MCF 10A (cell line): ENCODE measurements around the gene CD300LB. TPM values are rescaled to one million over a fixed set of nuclear protein-coding genes. Genes with fewer than 3 reads are reported as not detected.

Source experiments
- BruUV-seq: library from RNA; stranded (reverse); fragments of 400-500 nt; replicated peaks from 2 replicates; lab custom pipeline; 2021; lab: Mats Ljungman, UMichigan
- CTCF ChIA-PET: fragments of 300-600 bp; sonication (Branson Sonifier 250); formaldehyde crosslinking; extraction: SDS; loops from one replicate; lab custom pipeline; 2021; ENCODE audit warnings: antibody characterized with exemption, inconsistent platforms; lab: Yijun Ruan, JAX
- POLR2A ChIA-PET: fragments of 300-600, 350-650 bp; sonication (Branson Sonifier 250); formaldehyde crosslinking; extraction: SDS; loops from one replicate; lab custom pipeline; 2020; ENCODE audit warnings: antibody characterized with exemption, inconsistent platforms; lab: Yijun Ruan, JAX
- DNase-seq: peaks from one replicate; pipeline ENCODE4 v3.0.0-alpha.2; 2018; ENCODE audit not compliant: unreplicated experiment
- H3K27ac Mint-ChIP-seq: one replicate; pipeline ENCODE4 v1.8.0; 2022; ENCODE audit warnings: mild to moderate bottlenecking, low read depth, mixed read lengths; ENCODE audit not compliant: unreplicated experiment
- H3K27me3 Mint-ChIP-seq: one replicate; pipeline ENCODE4 v1.8.0; 2022; ENCODE audit warnings: mixed read lengths; ENCODE audit not compliant: insufficient read depth, unreplicated experiment
- H3K36me3 Mint-ChIP-seq: one replicate; pipeline ENCODE4 v1.8.0; 2022; ENCODE audit warnings: mild to moderate bottlenecking, moderate library complexity, mixed read lengths; ENCODE audit not compliant: insufficient read depth, unreplicated experiment
- H3K4me1 Mint-ChIP-seq: one replicate; pipeline ENCODE4 v1.8.0; 2022; ENCODE audit warnings: mixed read lengths; ENCODE audit not compliant: insufficient read depth, unreplicated experiment
- H3K4me3 Mint-ChIP-seq: one replicate; pipeline ENCODE4 v1.8.0; 2022; ENCODE audit warnings: mild to moderate bottlenecking, moderate library complexity, mixed read lengths; ENCODE audit not compliant: unreplicated experiment
- H3K9me3 Mint-ChIP-seq: one replicate; pipeline ENCODE4 v1.8.0; 2022; ENCODE audit warnings: mixed read lengths; ENCODE audit not compliant: unreplicated experiment
- CTCF ChIP-seq: fragments of 200-600 bp; IDR thresholded peaks from one replicate; pipeline ENCODE4 v1.8.0; 2022; ENCODE audit warnings: antibody characterized with exemption, mild to moderate bottlenecking; ENCODE audit not compliant: unreplicated experiment
- intact Hi-C: fragments of 100-400 bp; cut with micrococcal nuclease; formaldehyde crosslinking; loops from 2 replicates; pipeline ENCODE4 v1.14.1; 2022
- total RNA-seq: library from RNA; stranded (reverse); gene quantifications from 2 replicates; pipeline ENCODE4 v1.2.3, GENCODE V29; 2022

CD300LB gene
- total RNA-seq, 1 experiment from 2014 or later: not detected

- H3K4me1 Mint-ChIP-seq: peaks cover 33% of the 10 kb centered on the region
- no peak overlapping the region for H3K4me3 Mint-ChIP-seq
- no peaks in the 10 kb centered on the region for H3K27me3 Mint-ChIP-seq
- H3K9me3 Mint-ChIP-seq: peaks cover 9% of the 10 kb centered on the region
- intact Hi-C loops: loop anchor here (1.0 to 10.0 kb wide), 3 partner anchors 36 to 299 kb away; no protein-coding TSS in a partner anchor
- POLR2A ChIA-PET: interaction anchor here (1.1 kb wide), 1 partner anchor 32 kb away, joined by 3 read pairs; no protein-coding TSS in a partner anchor
- no TSS peak for BruUV-seq
- H3K27ac Mint-ChIP-seq: no peak overlapping the region
- H3K36me3 Mint-ChIP-seq: no peaks in the 10 kb centered on the region
- CTCF ChIA-PET: interaction anchor here (0.6 to 2.3 kb wide), 12 partner anchors 8 to 275 kb away, joined by 3 to 9 read pairs (median 4); partner anchors contain the start of gene CD300C
- TF ChIP-seq CTCF: peak; percentile 66
- DNase-seq: peak; percentile 78
Measured at GRCh38 chr17:74566132-74566753, 35.0 kb upstream of the CD300LB start.

- intact Hi-C loops: loop anchor here (10.0 kb wide), 1 partner anchor 300 kb away; no protein-coding TSS in a partner anchor
- peaks cover 9% of the 10 kb centered on the region for H3K9me3 Mint-ChIP-seq
- TF ChIP-seq CTCF: no peak
- DNase-seq: peak; percentile 77
- no peak overlapping the region for H3K4me3 Mint-ChIP-seq
- ChIA-PET POLR2A (interaction anchor here (1.2 kb wide), 1 partner anchor 85 kb away, joined by 3 read pairs; no protein-coding TSS in a partner anchor), CTCF (interaction anchor here (1.1 to 2.3 kb wide), 3 partner anchors 9 to 64 kb away, joined by 3 to 8 read pairs (median 4); no protein-coding TSS in a partner anchor)
- H3K27me3 Mint-ChIP-seq: no peaks in the 10 kb centered on the region
- H3K4me1 Mint-ChIP-seq: peaks cover 27% of the 10 kb centered on the region
- H3K27ac Mint-ChIP-seq: no peak overlapping the region
- no peaks in the 10 kb centered on the region for H3K36me3 Mint-ChIP-seq
- no TSS peak for BruUV-seq
Measured at GRCh38 chr17:74565126-74565525, 33.9 kb upstream of the CD300LB start.

- Mint-ChIP-seq H3K36me3 (no peaks in the 10 kb centered on the region), H3K27ac (no peak overlapping the region), H3K9me3 (peaks cover 9% of the 10 kb centered on the region), H3K27me3 (no peaks in the 10 kb centered on the region), H3K4me1 (peaks cover 16% of the 10 kb centered on the region), H3K4me3 (no peak overlapping the region)
- CTCF ChIA-PET: interaction anchor here (0.9 kb wide), 1 partner anchor 12 kb away, joined by 3 read pairs; no protein-coding TSS in a partner anchor
- TF ChIP-seq CTCF: no peak
- DNase-seq: no peak
- intact Hi-C loops: loop anchor here (10.0 kb wide), 1 partner anchor 301 kb away; no protein-coding TSS in a partner anchor
- POLR2A ChIA-PET: no interaction called here
- BruUV-seq: no TSS peak
Measured at GRCh38 chr17:74563358-74563757, 32.1 kb upstream of the CD300LB start.

GRCh38 chr17:74561586-74561985 is 30.3 kb upstream of the CD300LB start:
- Mint-ChIP-seq H3K9me3 (peaks cover 9% of the 10 kb centered on the region), H3K27ac (no peak overlapping the region), H3K36me3 (no peaks in the 10 kb centered on the region), H3K4me3 (no peak overlapping the region), H3K4me1 (peaks cover 8% of the 10 kb centered on the region), H3K27me3 (no peaks in the 10 kb centered on the region)
- intact Hi-C loops: loop anchor here (10.0 kb wide), 1 partner anchor 303 kb away; no protein-coding TSS in a partner anchor
- ChIA-PET POLR2A (no interaction called here), CTCF (no interaction called here)
- BruUV-seq: no TSS peak
- TF ChIP-seq CTCF: no peak
- DNase-seq: no peak
